Epidermal melanocyte (primary cell): ENCODE data around the gene CACNA1B.

ENCODE experiments used
- DNase-seq: peaks from one replicate; pipeline ENCODE4 v3.0.0; 2011; ENCODE audit warnings: low spot score; ENCODE audit not compliant: insufficient read length

Gene CACNA1B

DNA sequence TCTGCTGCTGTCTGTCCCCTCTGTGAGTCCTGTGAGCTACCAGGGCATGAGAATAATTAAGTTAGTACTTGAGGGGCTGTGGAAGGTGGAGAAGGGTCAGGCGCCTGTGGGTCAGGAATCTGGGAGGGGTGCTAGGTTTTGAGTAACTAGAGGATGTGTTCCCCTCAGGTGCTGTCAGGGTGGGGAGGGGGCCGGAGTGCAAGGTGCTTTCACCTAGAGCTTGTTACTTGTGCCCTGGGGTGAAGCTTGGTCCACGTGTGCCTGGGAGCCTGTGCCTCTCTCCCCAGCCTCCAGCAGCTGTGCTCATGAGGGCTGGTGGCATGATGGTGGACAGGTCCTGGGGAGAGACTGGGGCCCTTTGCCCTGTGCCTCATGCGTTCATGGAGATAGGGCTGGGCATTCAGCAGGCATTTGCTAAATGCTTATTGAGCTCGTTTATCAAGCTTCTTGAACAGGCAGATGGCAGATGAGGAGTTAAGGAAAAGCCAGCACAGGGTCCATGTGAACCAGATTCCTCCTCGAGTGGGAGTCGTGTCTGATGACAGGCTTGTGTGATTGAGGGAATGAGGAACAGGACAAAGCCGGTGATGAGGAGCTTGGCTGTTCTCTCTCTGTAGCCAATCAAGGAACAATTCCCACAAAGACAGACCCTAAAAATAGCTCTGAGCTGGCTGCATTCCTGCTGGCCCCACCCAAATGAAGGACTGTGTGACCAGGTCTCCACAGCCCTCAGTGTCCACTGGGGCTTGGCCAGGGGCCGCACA lies 40.9 kb downstream of the CACNA1B start:
- DNase-seq: no peak

DNA sequence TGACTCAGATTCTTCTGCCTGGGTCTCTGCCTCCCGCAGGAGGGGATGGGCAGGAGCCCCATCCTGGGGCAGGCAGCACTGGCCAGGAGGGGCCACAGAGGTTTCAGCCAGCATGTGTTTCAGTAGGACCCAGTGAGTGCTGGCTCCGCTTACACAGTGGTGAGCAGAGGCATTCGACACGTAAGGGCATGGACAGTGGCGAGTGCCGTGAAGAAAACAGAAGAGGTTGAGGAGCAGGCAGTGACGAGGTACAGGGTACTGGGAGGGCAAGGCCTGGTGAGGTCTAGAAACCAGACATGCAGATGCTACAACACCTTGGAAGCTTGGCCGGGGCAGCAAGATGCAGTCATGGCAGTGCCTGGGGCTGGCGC lies 41.5 kb downstream of the CACNA1B start:
- DNase-seq: no peak

DNA sequence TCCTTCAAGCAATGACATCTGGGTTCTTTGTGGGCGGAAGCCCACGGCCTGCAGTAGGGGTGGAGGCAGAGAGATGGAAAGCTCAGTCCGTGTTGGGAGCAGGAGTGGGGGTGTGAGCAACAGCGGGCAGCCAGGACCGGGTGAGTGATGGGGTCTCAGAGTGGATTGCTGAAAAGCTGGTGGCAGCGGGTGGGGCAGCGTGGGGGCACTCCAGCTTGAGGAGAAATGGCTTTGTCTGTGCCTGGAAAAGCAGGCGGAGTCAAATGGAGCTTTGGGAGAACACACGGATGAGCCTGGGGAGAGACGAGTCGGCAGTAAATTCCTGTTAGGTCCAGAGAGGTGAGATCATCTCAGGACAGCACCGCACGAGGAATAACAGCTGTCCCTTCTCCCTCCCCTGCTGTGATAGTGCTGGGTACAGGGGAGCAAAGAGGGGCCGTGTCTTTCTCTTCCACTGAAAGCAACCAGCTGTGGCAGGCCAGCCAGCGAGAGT lies 42.1 kb downstream of the CACNA1B start:
- DNase-seq: no peak

DNA sequence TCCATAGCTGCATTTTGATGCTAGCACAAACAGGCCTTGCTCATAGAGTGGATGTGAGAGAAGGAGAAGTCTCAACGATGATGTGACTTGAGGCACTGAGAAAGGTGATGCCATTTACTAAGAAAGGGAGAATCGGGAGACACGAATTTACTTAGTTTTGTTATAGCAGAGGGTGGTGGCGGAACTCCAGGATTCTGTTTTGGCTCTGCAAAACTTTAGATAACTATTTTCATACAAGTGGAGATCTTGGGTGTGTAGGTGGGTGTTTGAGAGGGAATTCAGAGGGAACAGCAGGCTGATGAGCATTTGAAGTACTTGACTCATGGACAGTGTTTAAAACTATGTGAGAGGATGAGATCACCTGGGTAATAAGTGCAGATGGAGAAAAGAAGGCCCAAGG lies 43.2 kb downstream of the CACNA1B start:
- DNase-seq: no peak

DNA sequence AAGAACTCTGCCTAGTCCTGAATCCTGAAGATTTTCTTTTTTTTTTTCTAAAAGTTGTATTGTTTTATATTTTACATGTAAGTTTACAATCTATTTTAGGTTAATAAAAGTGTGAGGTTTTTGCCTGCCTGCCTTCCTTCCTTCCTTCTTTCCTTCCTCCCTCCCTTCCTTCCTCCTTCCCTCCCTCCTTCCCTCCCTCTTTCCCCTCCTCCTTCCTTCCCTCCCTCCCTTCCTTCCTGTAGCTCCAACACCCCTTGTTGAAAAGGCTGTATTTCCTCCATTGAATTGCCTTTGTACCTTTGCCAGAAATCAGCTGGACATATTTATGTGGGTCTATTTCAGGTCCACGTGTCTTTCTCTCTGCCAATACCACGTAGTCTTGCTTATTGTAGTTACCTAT lies 46.6 kb downstream of the CACNA1B start:
- no peak for DNase-seq

DNA sequence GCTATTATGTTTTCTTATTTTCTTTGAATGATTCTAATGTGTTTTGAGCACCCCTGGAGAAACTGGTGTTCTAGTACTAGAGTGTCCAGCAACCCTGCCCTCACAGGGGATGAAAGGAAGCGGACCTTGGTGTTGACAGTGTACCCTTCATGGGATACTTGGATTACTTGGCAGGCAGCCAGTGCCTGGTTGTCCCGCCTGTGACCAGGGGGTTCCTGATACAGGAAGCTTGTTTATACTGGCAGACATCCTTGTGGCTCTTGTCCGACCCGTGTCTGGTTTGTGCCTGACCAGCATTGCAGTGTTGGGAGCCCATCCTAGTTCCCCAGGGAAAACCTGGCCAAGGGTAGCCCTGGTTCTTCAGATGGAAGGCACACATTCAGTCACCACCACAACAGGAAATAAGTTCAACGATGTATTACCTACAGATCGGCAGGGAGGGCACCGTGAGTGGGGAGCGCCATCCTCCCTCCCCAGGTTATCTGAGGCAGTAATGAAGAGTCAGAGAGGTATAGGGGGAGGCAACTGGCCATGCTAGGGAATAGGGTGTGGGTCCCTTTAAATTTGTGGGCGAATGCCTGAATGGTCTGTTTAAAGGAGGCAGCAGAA lies 47.3 kb downstream of the CACNA1B start:
- DNase-seq: no peak

DNA sequence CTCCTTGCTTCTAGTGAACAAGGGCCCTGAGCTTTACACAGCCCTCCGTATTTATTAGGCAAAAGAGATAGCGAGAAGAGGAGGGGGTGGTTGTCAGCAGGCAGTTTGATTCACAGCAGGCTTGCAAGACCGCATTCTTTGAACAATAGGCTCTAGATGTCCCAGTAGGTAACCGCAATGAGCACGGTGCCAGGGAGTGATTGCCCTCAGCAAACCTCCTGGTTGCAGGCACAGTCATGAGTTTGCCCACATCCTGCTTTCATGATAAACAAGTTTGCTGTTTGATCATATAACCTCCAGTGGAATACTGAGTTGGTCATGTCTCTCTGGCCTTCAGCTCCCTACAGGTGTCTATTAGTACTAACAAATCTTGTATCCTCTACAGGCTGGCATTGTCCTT lies 66.1 kb downstream of the CACNA1B start:
- DNase-seq: no peak

DNA sequence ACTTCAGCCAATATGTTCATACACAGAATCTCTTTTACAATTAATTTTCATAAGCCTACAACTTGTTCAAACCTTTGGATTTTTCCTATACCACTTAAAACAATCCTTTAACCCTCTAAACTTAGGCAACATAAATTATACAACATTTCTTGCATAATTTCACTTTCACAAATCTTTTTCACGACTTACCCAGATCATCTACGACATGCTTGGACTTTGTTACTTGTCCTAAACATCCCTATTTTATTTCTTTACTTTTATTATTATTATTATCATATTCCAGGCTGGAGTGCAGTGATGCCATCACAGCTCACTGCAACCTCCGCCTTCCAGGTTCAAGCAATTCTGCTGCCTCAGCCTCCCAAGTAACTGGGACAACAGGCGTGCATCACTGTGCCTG lies 68.0 kb downstream of the CACNA1B start:
- DNase-seq: no peak

DNA sequence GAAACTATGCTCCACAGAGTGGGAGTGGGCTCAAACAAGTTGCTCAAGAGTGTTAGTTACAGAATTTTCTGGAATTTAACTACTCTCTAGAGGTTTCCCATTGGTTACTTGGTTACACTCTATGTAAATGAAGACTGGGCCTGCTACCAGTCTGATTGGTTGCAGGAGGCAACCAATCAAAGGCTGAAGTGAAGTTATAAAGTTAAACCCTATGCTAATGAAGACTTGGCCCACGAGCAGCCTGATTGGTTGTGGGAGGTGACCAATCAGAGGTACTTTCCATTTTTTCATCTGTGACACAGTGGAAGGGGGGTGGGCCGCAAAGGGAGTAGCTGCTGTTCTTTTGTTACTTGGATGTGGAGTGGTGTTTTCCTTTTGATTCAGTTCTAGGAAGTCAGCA lies 69.4 kb downstream of the CACNA1B start:
- no peak for DNase-seq

DNA sequence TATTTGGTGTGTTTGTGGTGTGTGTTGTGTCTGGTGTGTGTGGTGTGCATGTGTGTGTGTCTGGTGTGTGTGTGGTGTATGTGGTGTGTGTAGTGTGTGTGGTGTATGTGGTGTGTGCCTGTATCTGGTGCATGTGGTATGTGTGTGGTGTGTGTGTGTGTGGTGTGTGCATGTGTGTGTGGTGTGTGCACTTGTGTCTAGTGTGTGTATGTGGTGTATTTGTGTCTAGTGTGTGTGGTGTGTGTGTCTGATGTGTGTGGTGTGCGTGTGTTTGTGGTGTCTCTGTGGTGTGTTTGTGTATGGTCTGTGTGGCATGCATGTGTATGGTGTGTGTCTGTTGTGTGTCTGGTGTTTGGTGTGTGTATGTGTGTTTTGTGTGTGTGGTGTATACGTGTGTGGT lies 71.1 kb downstream of the CACNA1B start:
- DNase-seq: no peak

DNA sequence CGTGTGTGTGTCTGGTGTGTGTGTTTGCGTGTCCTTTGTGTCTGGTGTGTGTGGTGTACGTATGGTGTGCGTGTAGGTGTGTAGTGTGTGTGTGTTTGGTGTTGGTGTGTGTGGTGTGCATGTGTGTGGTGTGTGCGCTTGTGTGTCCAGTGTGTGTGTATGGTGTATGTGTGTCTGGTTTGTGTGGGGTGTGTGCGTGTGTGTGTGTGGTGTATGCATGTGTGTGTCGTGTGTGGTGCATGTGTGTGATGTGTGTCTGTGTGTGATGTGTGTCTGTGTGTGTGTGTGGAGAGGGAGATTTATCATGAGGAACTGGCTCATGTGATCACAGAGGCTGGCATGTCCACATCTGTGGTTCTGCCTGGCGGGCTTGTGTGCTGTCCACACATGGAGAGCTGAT lies 71.7 kb downstream of the CACNA1B start:
- no peak for DNase-seq

DNA sequence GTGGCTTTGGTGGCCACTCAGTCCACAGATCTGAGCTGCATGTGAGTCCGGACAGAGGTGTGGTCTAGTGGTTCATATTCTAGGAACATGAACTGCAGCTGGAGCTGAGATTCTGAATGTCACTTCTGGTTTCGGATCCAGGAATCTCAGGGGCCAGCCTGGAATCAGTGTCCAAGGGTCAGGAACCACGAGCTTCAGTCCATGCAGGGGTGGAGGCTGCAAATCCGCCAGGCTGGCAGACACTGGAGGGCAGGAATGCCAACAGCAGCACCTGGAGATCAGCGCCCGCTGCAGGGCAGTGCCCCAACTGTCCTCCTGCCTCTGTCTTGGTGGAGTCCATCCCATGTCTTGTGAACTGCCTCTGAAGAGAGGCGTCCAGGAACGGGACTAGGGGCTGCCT lies 73.5 kb downstream of the CACNA1B start:
- DNase-seq: no peak

DNA sequence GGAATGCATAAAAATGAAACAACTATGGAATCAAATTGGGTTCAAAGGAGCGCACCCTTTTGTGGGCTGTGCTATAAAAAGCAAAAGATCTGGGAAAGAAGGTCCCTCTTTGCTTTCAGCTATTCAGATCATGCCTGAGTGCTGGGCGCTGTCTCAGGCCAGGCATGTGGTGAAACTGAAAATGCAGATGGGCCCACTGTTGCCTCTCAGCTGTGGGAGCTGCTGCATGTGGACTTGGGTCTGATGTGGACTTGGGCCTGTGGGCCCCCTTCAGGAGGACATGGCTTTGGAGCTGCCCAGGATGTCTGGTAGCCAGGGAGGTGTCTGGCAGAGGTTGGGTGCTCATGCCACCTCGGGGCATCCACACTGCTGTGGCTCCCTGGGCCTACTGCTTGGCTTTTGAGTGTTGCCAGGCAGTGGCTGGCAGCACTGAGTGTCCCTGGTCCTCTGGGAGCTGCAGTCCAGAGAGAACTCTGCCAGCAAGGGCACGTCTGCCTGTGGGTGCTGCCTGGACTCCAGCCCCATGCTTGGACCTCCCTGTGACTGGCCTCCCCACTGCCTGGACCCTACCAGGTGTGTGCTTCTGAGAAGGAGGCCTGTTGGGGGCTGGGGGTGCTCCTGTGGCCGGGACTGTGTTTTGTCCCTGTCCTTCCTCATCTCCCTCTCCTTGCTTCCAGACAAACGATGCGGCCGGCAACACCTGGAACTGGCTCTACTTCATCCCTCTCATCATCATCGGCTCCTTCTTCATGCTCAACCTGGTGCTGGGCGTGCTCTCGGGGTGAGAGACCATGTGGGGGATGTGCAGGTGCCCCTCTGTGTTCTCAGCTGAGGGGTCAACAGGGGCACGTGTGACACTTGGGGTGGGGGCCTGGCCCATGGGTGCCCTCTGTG lies 74.3 kb downstream of the CACNA1B start:
- no peak for DNase-seq

DNA sequence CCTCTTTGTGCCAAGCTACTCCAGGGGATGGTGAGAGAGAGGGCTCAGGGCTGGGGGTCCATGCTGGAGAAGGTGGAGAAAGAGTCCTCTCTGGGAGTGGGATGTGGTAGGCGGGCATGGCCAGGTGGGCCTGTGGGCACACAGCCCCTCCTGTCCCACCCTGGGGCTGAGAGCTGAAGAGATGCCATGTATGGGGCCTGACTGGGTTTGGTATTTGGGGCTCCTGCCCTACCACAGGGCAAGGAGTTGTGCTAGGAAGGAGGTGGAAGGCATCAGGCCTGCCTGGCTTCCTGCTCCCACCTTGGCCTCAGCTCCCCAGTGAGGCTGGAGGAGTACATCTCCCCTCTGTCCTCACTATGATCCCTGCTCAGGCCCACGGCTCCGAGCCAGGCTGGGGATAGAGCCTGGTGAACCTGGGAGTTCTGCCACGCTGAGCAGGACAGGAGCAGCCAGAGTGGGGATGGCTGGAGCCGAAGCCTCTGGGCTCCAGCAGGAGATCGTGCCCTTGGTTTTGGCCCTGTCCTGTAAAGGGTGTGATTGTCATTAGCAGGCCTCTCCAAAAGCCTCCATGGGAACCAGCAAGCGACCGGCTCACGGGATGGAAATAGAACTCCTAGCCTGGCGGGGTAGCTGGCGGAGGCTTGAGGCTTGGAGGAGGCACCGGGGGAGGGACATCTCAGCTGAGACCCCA lies 75.5 kb downstream of the CACNA1B start:
- DNase-seq: no peak

DNA sequence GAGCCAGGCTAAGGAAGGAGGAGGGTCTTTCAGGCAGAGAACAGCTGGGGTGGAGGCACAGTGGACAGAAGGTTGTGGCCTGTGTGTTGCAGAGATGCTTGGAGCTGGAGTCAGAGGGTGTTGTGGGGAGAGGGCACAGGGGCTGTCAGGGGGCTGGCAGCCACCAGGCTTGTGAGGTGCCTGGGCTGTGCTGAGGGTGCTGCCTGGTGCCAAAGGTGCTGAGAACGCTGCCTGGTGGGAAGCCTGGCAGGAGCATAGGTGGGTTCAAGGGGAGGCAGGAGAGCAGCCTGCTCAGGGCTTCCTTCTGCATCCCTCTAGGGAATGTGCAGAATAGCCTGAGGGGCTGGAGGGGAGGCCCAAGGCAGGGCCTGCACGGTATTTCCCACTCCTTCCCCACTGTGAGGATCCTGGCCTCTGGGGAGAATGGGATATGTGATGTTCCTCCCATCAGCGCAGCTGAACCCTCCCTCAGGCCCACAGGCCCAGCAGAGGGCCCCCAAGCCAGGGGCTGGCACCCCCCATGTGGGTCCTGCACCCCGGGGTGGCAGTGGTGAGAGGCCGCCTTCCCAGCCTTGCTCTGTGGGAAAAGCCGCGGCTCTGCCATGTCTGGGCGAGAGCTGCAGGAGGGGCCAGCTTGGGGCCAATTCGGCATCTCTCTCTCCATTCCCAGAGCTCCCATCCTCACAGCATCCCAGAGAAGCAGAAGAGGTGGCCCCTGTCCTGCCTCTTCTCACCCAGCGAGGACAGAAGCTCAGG lies 76.3 kb downstream of the CACNA1B start:
- DNase-seq: no peak

DNA sequence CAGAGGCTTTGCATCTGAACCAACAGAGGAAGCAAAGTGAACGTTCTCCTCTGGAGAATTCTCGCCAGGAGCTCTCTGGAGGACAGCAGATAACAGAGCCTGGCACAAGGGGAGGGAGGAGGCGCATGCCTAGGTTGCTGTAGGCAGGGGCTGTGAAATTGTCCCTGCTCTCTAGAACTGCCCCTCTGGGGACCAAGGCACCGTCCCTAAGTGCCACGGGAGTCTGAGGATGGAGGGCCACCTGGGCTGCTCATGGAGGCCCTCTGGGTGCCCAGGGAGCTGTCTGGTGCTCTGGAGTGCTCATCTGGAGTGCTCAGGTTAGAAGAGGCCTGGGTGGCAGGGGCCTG lies 77.6 kb downstream of the CACNA1B start:
- no peak for DNase-seq

DNA sequence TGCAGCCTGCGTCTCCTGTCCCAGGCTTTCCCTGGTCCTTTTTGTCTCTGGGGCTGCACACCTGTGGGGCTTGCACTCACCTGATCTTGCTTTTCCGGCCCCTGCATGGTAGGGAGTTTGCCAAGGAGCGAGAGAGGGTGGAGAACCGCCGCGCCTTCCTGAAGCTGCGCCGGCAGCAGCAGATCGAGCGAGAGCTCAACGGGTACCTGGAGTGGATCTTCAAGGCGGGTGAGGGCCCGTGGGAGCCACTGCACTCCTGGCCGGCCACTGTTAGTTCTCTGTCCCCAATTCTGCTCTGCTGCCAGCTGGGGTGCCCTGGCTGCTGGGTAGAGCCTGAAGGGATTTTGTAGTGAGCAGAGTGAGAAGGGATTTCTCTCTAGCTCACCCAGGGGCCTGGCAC lies 78.0 kb downstream of the CACNA1B start:
- DNase-seq: no peak

DNA sequence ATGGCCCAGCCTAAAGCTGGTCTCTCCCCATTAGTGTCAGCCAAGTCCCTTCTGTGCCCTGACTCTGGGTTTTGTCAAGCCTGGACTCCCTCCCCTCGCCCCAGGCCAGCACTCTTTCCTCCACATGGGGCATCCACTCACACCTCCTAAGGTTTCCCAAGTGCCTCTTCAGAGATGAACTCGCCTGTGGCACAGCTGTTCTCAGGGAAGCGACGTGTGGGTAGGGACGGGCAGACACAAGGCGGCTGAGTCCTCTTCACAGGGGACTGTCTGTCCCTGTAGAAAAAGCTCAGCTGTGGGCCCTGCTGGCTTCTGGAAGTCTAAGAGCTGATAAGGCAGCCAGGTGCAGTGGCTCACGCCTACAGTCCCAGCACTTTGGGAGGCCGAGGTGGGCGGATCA lies 78.5 kb downstream of the CACNA1B start:
- no peak for DNase-seq

DNA sequence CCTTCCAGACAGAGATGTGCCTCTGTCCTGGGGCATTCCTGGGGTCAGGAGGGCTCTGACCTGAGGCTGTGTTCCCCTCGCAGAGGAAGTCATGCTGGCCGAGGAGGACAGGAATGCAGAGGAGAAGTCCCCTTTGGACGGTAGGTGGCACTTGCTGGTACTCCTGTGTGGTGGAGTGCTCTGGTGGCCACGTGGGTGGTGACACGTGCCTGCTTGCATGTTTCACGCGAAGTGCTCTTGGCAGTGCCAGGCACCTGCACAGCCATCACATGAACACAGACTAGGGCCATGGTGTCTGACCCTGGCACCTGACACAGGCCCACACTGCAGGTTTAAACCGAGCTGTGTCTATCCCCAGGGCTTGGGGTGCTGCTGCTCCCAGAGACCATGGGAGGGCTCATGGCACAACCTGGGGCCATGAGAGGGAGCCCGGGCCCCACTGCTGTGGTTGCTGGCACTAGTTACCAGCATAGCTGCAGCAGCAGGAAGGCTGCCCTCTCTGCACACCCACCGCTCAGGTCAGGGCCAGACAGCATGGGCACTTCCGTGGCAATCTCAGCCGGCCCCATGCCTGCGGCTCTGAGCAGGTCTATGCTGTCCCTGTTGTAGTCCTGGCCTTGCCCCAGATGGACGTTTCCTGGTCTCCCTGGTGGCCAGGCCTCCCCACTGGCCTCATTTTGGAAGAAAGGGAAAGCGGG lies 79.3 kb downstream of the CACNA1B start:
- DNase-seq: no peak

DNA sequence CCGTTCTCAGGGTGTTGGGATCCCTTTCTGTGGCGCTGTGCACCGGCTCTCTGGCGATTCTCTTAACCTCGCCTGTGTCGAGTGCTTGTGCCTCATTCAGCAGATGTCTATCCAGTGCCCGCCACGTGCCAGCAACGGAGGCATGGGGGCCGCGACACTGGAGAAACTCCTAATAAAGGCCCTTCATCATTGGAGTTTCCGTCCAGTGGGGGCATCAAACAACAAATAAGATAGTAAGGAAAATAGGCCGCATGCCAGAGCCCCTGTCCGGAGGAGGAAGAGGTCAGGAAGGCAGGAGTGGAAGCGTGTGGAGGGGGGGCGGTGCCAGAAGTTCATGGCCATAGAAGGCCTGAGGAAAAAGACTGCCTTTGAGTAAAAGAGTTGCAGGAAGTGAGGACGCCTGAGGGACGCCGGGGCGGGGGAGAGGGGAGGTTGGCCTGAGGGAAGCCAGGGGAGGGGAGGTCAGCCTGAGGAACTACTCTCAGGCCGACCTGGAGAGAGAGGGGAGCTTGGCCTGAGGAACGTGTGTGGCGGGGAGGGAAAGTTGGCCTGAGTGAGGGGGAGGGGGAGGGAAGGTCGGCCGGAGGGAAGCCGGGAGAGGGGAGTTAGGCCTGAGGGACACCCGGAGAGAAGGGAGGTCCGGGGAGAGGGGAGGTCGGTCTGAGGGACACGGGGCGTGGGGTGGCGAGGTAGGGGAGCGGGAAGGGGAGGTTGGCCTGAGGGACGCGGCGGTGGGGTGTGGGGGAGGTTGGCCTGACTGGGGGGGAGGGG lies 82.2 kb downstream of the CACNA1B start:
- no peak for DNase-seq
